ENCODE measurements around the gene SDK1.

The SDK1 gene

DNA sequence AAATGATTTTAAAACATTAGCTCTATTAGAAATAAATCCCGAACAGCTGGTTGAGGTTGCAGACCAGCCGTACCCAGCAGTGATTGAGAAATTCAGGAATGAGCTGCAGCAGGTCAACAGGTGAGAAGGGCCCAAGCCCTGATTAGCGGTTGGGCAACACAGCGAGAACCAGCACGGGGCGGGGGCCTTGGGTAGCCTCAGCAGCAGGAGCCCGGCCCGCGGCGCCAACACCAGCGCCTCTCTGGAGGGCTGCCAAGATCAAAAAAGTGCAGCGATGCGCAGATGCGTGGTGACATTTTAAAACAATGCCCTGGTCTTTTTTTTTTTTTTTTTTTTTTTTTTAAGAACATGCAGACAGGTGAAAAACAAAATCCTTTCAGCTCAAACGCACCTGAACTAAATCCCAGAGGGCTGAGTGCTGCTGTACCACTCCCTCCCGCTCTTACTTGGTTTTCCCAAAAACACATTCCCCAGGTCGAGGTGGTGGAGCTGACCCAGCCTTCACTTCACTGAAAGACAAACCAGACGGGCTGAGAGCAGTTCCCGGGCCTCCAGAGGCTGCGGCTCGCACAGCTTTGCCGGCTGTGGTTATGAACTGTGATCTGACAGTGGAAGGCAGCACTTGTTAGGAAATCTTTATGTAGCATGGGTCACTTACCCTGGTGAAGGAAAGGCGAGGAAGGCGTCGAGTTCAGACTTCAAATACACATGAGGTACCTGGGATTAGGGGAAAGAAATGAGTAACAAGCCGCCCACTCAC lies 579.4 kb downstream of the SDK1 start:
- Mint-ChIP-seq H3K27ac (no peak overlapping the region), H3K4me3 (no peak overlapping the region), H3K9me3 (no peaks in the 10 kb centered on the region), H3K36me3 (no peaks in the 10 kb centered on the region), H3K4me1 (no peaks in the 10 kb centered on the region)
- ATAC-seq (no peak), DNase-seq (ENCODE audit: low spot score in 2 of 2) (no peak)

- ATAC-seq = no peak
- no peak for DNase-seq (ENCODE audit: low spot score in 2 of 2)
- Mint-ChIP-seq H3K4me3 (no peak overlapping the region), H3K36me3 (no peaks in the 10 kb centered on the region), H3K27ac (no peak overlapping the region), H3K9me3 (no peaks in the 10 kb centered on the region), H3K4me1 (no peaks in the 10 kb centered on the region)
These were observed 581.7 kb downstream of the SDK1 start for GRCh38 chr7:3882782-3883181.

DNA sequence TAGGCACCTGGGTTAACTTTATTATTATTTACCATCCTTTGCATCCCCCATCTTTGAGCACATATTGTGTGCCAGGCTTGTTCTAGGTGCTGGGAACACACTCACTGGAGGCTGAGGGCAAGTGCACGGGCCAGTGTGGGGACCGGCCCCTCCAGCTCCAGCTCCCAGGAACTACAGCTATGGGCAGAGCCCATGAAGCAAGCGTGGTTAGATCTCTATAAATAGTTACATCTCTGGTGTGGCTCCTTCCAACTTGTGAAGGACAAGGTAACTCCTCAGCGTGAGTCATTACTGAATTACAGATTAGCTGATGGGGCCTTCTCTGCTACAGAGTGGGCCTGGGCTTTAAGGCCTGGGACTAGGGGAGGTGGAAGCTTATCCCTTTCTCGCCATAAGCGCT lies 583.5 kb downstream of the SDK1 start:
- peak in 1 of 2 donors; percentile 4 for DNase-seq (ENCODE audit: low spot score in 2 of 2)
- no peak for ATAC-seq
- Mint-ChIP-seq H3K36me3 (no peaks in the 10 kb centered on the region), H3K4me3 (no peak overlapping the region), H3K27ac (no peak overlapping the region), H3K4me1 (no peaks in the 10 kb centered on the region), H3K9me3 (no peaks in the 10 kb centered on the region)

DNA sequence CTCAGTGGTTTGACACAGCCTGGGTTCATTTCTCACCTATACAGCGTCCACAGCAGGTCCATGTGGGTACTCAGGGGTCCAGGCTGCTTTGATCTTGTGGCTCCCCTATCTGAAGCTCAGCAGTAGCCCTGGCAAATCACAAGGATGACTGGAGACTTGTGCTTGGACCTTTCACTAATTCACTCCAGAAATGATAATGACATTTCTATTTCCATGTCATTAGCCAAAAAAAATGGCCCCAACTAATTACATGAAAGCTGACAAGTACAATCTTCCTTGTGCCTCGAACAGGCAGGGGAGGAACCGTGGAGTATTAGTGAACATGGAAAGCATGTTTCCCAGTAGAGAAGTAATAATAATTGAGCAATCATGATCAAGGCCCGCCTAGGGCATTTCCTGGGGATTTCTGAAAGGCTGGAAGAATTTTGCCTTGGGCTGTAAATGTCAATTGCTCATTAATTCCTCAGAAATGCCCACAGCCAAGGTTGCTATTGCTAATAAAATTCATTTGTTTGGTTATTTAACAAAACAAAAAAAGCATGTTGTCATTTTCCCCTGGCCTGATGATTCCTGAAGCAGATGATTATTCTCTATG lies 586.1 kb downstream of the SDK1 start:
- DNase-seq (ENCODE audit: low spot score in 2 of 2) (no peak), ATAC-seq (no peak)
- Mint-ChIP-seq H3K36me3 (no peaks in the 10 kb centered on the region), H3K27ac (no peak overlapping the region), H3K4me1 (no peaks in the 10 kb centered on the region), H3K9me3 (no peaks in the 10 kb centered on the region), H3K4me3 (no peak overlapping the region)

GRCh38 chr7:3888096-3888495 lies 587.0 kb downstream of the SDK1 start:
- no peaks in the 10 kb centered on the region for H3K9me3 Mint-ChIP-seq
- no peaks in the 10 kb centered on the region for H3K4me1 Mint-ChIP-seq
- H3K4me3 Mint-ChIP-seq = no peak overlapping the region
- H3K36me3 Mint-ChIP-seq = no peaks in the 10 kb centered on the region
- no peak overlapping the region for H3K27ac Mint-ChIP-seq
- ATAC-seq = no peak
- DNase-seq (ENCODE audit: low spot score in 2 of 2) = no peak

GRCh38 chr7:3892157-3892556 lies 591.1 kb downstream of the SDK1 start:
- ATAC-seq (no peak), DNase-seq (ENCODE audit: low spot score in 2 of 2) (peak in 1 of 2 donors; percentile 28)
- H3K36me3 Mint-ChIP-seq = no peaks in the 10 kb centered on the region
- no peak overlapping the region for H3K4me3 Mint-ChIP-seq
- no peak overlapping the region for H3K27ac Mint-ChIP-seq
- no peaks in the 10 kb centered on the region for H3K9me3 Mint-ChIP-seq
- H3K4me1 Mint-ChIP-seq = no peaks in the 10 kb centered on the region

- ATAC-seq (no peak), DNase-seq (ENCODE audit: low spot score in 2 of 2) (peak in 1 of 2 donors; percentile 25)
- Mint-ChIP-seq H3K9me3 (no peaks in the 10 kb centered on the region), H3K27ac (no peak overlapping the region), H3K4me3 (no peak overlapping the region), H3K4me1 (no peaks in the 10 kb centered on the region), H3K36me3 (no peaks in the 10 kb centered on the region)
These were observed 591.6 kb downstream of the SDK1 start for GRCh38 chr7:3892686-3893085.

GRCh38 chr7:3893151-3893788 lies 592.2 kb downstream of the SDK1 start:
- Mint-ChIP-seq H3K4me3 (no peak overlapping the region), H3K4me1 (no peaks in the 10 kb centered on the region), H3K36me3 (no peaks in the 10 kb centered on the region), H3K27ac (no peak overlapping the region), H3K9me3 (no peaks in the 10 kb centered on the region)
- DNase-seq (ENCODE audit: low spot score in 2 of 2) = peak in 1 of 2 donors; percentile 30
- no peak for ATAC-seq

DNA sequence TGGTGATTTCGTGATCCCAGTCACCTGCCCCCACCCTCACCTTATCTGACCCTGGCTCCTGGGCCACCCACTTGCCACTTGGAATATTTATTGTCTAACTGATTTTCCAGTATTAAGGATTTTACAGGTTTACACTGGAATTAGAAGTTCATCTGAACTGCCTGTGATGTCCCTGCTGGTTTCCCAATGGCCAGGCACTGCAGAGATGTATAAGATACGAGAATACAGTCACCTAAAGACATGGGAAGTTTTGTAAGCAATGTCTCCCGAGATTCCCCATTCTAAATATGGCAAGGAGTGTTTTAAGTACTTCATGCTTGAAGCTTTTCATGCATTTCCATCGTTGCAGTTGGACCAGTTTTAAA lies 592.7 kb downstream of the SDK1 start:
- DNase-seq (ENCODE audit: low spot score in 2 of 2) (no peak), ATAC-seq (no peak)
- Mint-ChIP-seq H3K27ac (no peak overlapping the region), H3K4me3 (no peak overlapping the region), H3K36me3 (no peaks in the 10 kb centered on the region), H3K9me3 (no peaks in the 10 kb centered on the region), H3K4me1 (no peaks in the 10 kb centered on the region)

DNA sequence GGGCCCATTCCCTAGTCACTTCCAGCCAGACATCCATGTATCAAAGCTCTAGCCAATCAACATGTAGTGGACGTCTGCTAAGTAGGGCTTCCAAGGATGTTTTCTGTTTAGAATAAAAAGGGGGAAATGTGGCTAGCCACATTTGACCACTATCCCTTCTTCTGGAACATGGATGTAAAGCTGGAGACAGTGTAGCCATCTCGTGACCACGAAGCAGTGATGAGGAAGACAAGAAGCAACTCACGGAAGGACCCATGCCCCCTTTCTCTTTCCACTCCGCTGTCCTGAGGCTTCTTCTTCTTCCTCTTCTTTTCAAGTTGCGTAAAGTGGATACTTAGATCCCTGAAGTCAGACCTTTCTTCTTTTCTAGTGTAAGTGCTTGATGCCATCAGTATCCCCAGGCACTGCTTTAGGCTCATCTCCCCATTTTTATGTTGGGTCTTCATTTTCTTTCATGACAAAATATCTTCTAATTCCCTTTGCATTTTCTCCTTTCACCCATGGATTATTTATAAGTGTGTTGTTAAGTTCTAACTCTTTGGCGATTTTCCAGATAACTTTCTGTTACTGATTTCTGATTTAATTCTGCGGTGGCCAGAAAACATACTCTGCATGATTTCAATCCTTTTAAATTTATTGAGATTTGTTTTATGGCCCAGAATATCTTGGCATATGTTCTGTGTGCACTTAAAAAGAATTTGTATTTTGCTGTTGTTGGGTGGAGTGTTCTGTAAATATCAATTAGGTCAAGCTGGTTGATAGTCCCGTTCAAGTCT lies 594.5 kb downstream of the SDK1 start:
- H3K27ac Mint-ChIP-seq = no peak overlapping the region
- no peaks in the 10 kb centered on the region for H3K9me3 Mint-ChIP-seq
- DNase-seq (ENCODE audit: low spot score in 2 of 2) (peak in 1 of 2 donors; percentile 12), ATAC-seq (no peak)
- H3K4me3 Mint-ChIP-seq = no peak overlapping the region
- no peaks in the 10 kb centered on the region for H3K4me1 Mint-ChIP-seq
- no peaks in the 10 kb centered on the region for H3K36me3 Mint-ChIP-seq

- Mint-ChIP-seq H3K4me1 (no peaks in the 10 kb centered on the region), H3K9me3 (no peaks in the 10 kb centered on the region), H3K27ac (no peak overlapping the region), H3K36me3 (no peaks in the 10 kb centered on the region), H3K4me3 (no peak overlapping the region)
- peak in 1 of 2 donors; percentile 23 for DNase-seq (ENCODE audit: low spot score in 2 of 2)
- no peak for ATAC-seq
These were observed 595.2 kb downstream of the SDK1 start for GRCh38 chr7:3896169-3896765.

- Mint-ChIP-seq H3K4me3 (no peak overlapping the region), H3K27ac (no peak overlapping the region), H3K36me3 (no peaks in the 10 kb centered on the region), H3K4me1 (no peaks in the 10 kb centered on the region), H3K9me3 (no peaks in the 10 kb centered on the region)
- peak in 1 of 2 donors; percentile 46 for DNase-seq (ENCODE audit: low spot score in 2 of 2)
- ATAC-seq = peak; percentile 49
These were observed 596.6 kb downstream of the SDK1 start for GRCh38 chr7:3897430-3898372.

GRCh38 chr7:3899559-3899991 lies 598.5 kb downstream of the SDK1 start:
- DNase-seq (ENCODE audit: low spot score in 2 of 2) (no peak), ATAC-seq (peak; percentile 21)
- Mint-ChIP-seq H3K27ac (no peak overlapping the region), H3K4me1 (no peaks in the 10 kb centered on the region), H3K4me3 (no peak overlapping the region), H3K36me3 (no peaks in the 10 kb centered on the region), H3K9me3 (no peaks in the 10 kb centered on the region)

GRCh38 chr7:3908153-3908552 lies 607.1 kb downstream of the SDK1 start:
- H3K4me3 Mint-ChIP-seq = no peak overlapping the region
- no peaks in the 10 kb centered on the region for H3K4me1 Mint-ChIP-seq
- DNase-seq (ENCODE audit: low spot score in 2 of 2) (no peak), ATAC-seq (no peak)
- H3K9me3 Mint-ChIP-seq = no peaks in the 10 kb centered on the region
- H3K36me3 Mint-ChIP-seq = no peaks in the 10 kb centered on the region
- H3K27ac Mint-ChIP-seq = no peak overlapping the region

Measured in stimulated activated effector memory CD8-positive, alpha-beta T cell treated with anti-CD3 and anti-CD28 coated beads, Interleukin-12 subunit alpha, Interleukin-12 subunit beta, amount 100 ng/mL, for 72 hours (primary cell).